Measurements from ENCODE around the gene CAMK4. TPM values are rescaled to one million over a fixed set of nuclear protein-coding genes. Genes with fewer than 3 reads are reported as not detected.

Gene CAMK4
- total RNA-seq, 1 experiment from 2014 or later, result 10.6 TPM

- TF ChIP-seq ARID4B (CRISPR knock-in tag; IDR thresholded peaks at IDR 0.05; ENCODE audit: borderline replicate concordance), result no peak
- no peak for TF ChIP-seq SOX15 (CRISPR knock-in tag; IDR thresholded peaks at IDR 0.05)
- TF ChIP-seq OVOL2 (CRISPR knock-in tag; IDR thresholded peaks at IDR 0.05; ENCODE audit: borderline replicate concordance), result no peak
- TF ChIP-seq ZNF532 (CRISPR knock-in tag; IDR thresholded peaks at IDR 0.05; ENCODE audit: borderline replicate concordance), result no peak
- TF ChIP-seq FOXJ3 (CRISPR knock-in tag; IDR thresholded peaks at IDR 0.05; ENCODE audit: borderline replicate concordance), result no peak
- no peak for TF ChIP-seq ZNF317 (CRISPR knock-in tag; IDR thresholded peaks at IDR 0.05; ENCODE audit: borderline replicate concordance, low read depth)
- TF ChIP-seq ZNF263 (CRISPR knock-in tag; IDR thresholded peaks at IDR 0.05; ENCODE audit: low read depth), result no peak
- TF ChIP-seq ATF1 (CRISPR knock-in tag; IDR thresholded peaks at IDR 0.05), result no peak
- no peak for TF ChIP-seq ZBTB43 (CRISPR knock-in tag; IDR thresholded peaks at IDR 0.05)
Observed at GRCh38 chr5:111422245-111422644, 198.1 kb downstream of the CAMK4 start (continued).

- POLR2A ChIA-PET, result no interaction called here
- TF ChIP-seq ETV6 (CRISPR knock-in tag; IDR thresholded peaks at IDR 0.05), result no peak
- TF ChIP-seq EMX1 (CRISPR knock-in tag; IDR thresholded peaks at IDR 0.05), result no peak
- no peak for TF ChIP-seq ZNF232 (CRISPR knock-in tag; IDR thresholded peaks at IDR 0.05)
- TF ChIP-seq E2F5 (CRISPR knock-in tag; IDR thresholded peaks at IDR 0.05), result no peak
- TF ChIP-seq ZMAT4 (CRISPR knock-in tag; IDR thresholded peaks at IDR 0.05), result no peak
- no peak for TF ChIP-seq JUN (CRISPR knock-in tag; IDR thresholded peaks at IDR 0.05)
- TF ChIP-seq NFE2L1 (CRISPR knock-in tag; IDR thresholded peaks at IDR 0.05), result no peak
- TF ChIP-seq CREB1 (CRISPR knock-in tag; IDR thresholded peaks at IDR 0.05), result no peak
- no peak for TF ChIP-seq ZNF281 (CRISPR knock-in tag; IDR thresholded peaks at IDR 0.05)
- Mint-ChIP-seq H3K27me3 (ENCODE audit: low read depth) (no peaks in the 10 kb centered on the region), H3K36me3 (peaks cover 9% of the 10 kb centered on the region; the same call in 1 of the 2 replicates), H3K27ac (no peak overlapping the region), H3K4me1 (peaks cover 31% of the 10 kb centered on the region), H3K4me3 (no peak overlapping the region), H3K9me3 (peaks cover 20% of the 10 kb centered on the region)
- ATAC-seq (no peak), DNase-seq (ENCODE audit: low spot score) (no peak)
- CTCF ChIA-PET, result no interaction called here
Observed at GRCh38 chr5:111422747-111423720, 198.8 kb downstream of the CAMK4 start.
